Activated CD4-positive, alpha-beta T cell treated with anti-CD3 and anti-CD28 coated beads for 4 hours (primary cell): ENCODE measurements around the gene MBD3L3.
"Not testable (repeated sequence)": the region's sequence is repeated elsewhere in the genome, so short reads cannot be mapped to it uniquely, and the experiment has no call there.

Experiments
- DNase-seq, 2 donors: peaks; one replicate each; pipeline ENCODE4 v3.0.0-alpha.2; 2020

The MBD3L3 gene

GRCh38 chr19:7063339-7063738, 4.9 kb upstream of the MBD3L3 start:
- no peak for DNase-seq

GRCh38 chr19:7059977-7060376, 1.5 kb upstream of the MBD3L3 start:
- DNase-seq = not testable (repeated sequence)

GRCh38 chr19:7056371-7056770, 2.1 kb downstream of the MBD3L3 start:
- not testable (repeated sequence) for DNase-seq

- not testable (repeated sequence) for DNase-seq
Observed at GRCh38 chr19:7055679-7056078, 2.8 kb downstream of the MBD3L3 start.

GRCh38 chr19:7054635-7055368, 3.7 kb downstream of the MBD3L3 start:
- not testable (repeated sequence) for DNase-seq

- not testable (repeated sequence) for DNase-seq
Observed at GRCh38 chr19:7052896-7053295, 5.6 kb downstream of the MBD3L3 start.

GRCh38 chr19:7051421-7051820, 7.1 kb downstream of the MBD3L3 start:
- DNase-seq = not testable (repeated sequence)

- DNase-seq = not testable (repeated sequence)
Observed at GRCh38 chr19:7049021-7049420, 9.5 kb downstream of the MBD3L3 start, which contains the start of gene MBD3L2. Gene MBD3L2, plus strand, starts transcription at chr19:7049321. Its CDS starts 53 bp downstream, at chr19:7049374.

GRCh38 chr19:7041563-7041962, 16.9 kb downstream of the MBD3L3 start:
- not testable (repeated sequence) for DNase-seq

- DNase-seq = not testable (repeated sequence)
Observed at GRCh38 chr19:7040079-7040478, 18.4 kb downstream of the MBD3L3 start, which contains the start of gene MBD3L4. Gene MBD3L4, minus strand, starts transcription at chr19:7040179. Its CDS starts 35 bp downstream, at chr19:7040144.

GRCh38 chr19:7030278-7030677, 28.2 kb downstream of the MBD3L3 start, which contains the start of gene MBD3L5:
Gene MBD3L5, plus strand, starts transcription at chr19:7030578. Its CDS starts 34 bp downstream, at chr19:7030612.
- not testable (repeated sequence) for DNase-seq

- DNase-seq = not testable (repeated sequence)
Observed at GRCh38 chr19:7028790-7029189, 29.7 kb downstream of the MBD3L3 start.

GRCh38 chr19:7021331-7021730, 37.1 kb downstream of the MBD3L3 start, which contains the start of gene MBD3L2B:
Gene MBD3L2B, minus strand, starts transcription at chr19:7021431. Its CDS starts 34 bp downstream, at chr19:7021397.
- not testable (repeated sequence) for DNase-seq

GRCh38 chr19:7018828-7019227, 39.6 kb downstream of the MBD3L3 start:
- no peak for DNase-seq

- DNase-seq = no peak
Observed at GRCh38 chr19:7013678-7014077, 44.8 kb downstream of the MBD3L3 start.

GRCh38 chr19:7010722-7011593, 47.5 kb downstream of the MBD3L3 start:
- no peak for DNase-seq

- no peak for DNase-seq
Observed at GRCh38 chr19:7007859-7008258, 50.6 kb downstream of the MBD3L3 start.
